Measurements from ENCODE around the gene FOXA1.

DNA sequence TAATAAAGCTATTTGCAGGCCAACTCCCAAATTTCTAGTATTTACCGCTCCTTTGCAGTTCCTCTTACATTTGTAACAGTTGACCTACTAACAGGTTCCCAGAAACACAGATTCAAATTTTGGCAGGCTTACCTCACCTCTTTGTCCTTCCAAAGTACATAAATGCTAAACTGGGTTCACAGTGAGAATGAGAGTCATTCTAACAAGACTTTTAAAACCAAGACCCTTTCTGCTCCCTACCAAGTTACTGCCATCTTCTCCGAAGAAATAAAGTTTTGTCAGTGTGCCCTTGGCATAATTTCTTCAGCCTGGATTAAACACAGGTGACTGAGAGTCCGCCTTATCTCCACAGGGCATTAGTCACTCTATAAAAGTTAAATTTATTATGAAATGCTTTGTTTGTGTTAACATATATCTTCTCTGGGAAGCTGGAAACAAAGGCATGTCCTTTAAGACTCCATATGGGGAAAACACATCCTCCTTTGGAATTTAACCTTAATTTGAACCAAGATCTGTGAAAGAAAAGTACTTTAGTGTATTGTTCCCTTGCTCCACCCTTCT is 28.2 kb downstream of the FOXA1 start:
- TF ChIP-seq, protein P1, sequence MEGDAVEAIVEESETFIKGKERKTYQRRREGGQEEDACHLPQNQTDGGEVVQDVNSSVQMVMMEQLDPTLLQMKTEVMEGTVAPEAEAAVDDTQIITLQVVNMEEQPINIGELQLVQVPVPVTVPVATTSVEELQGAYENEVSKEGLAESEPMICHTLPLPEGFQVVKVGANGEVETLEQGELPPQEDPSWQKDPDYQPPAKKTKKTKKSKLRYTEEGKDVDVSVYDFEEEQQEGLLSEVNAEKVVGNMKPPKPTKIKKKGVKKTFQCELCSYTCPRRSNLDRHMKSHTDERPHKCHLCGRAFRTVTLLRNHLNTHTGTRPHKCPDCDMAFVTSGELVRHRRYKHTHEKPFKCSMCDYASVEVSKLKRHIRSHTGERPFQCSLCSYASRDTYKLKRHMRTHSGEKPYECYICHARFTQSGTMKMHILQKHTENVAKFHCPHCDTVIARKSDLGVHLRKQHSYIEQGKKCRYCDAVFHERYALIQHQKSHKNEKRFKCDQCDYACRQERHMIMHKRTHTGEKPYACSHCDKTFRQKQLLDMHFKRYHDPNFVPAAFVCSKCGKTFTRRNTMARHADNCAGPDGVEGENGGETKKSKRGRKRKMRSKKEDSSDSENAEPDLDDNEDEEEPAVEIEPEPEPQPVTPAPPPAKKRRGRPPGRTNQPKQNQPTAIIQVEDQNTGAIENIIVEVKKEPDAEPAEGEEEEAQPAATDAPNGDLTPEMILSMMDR (IDR thresholded peaks at IDR 0.05) = no peak
- no peak for TF ChIP-seq POLR2AphosphoS5 (IDR thresholded peaks at IDR 0.05)

All from gastroesophageal sphincter (tissue), 3 donors.